H1 (cell line): ENCODE measurements around the gene NOTUM. TPM values are rescaled to one million over a fixed set of nuclear protein-coding genes. Genes with fewer than 3 reads are reported as not detected.

Source experiments
- ASH2L ChIP-seq: fragments of 200-600, 300-600 bp; sonication (generic); IDR thresholded peaks from one replicate; pipeline ENCODE4 v1.7.1; 2017; ENCODE audit warnings: low read length
- BCL11A ChIP-seq, 2 experiments: IDR thresholded peaks; one replicate each; pipeline ENCODE4 v1.6.1; 2011; ENCODE audit warnings: low read depth in 2 of 2, low read length in 2 of 2, mild to moderate bottlenecking in 2 of 2
- CHD7 ChIP-seq: fragments of 300-600 bp; sonication (generic); IDR thresholded peaks from 2 replicates; pipeline ENCODE4 v1.7.1; 2012; ENCODE audit warnings: low read length, moderate library complexity, mild to moderate bottlenecking, inconsistent platforms; ENCODE audit not compliant: insufficient replicate concordance
- FOSL1 ChIP-seq: IDR thresholded peaks from 2 replicates; pipeline ENCODE4 v1.6.1; 2011; ENCODE audit warnings: mild to moderate bottlenecking, low read depth, low read length, moderate library complexity; ENCODE audit not compliant: insufficient read depth
- SAP30 ChIP-seq: fragments of 300-600 bp; sonication (generic); IDR thresholded peaks from 2 replicates; pipeline ENCODE4 v1.7.1; 2012; ENCODE audit warnings: low read length, moderate library complexity, mild to moderate bottlenecking, inconsistent platforms; ENCODE audit not compliant: insufficient read depth, insufficient replicate concordance
- ZNF274 ChIP-seq: IDR thresholded peaks from 2 replicates; pipeline ENCODE4 v1.7.0; 2012; ENCODE audit warnings: low read length, borderline replicate concordance; ENCODE audit errors: extremely low read depth
- polyA plus RNA-seq, 7 experiments: library from polyadenylated mRNA; depleted of rRNA in 3 of 7; stranded (reverse) in 5 of 7; unstranded in 2 of 7; fragments of >200 nt in 5 of 7; fragments of 200-250 nt in 2 of 7; gene quantifications; 1 replicate in 5 of 7; 2 replicates in 1 of 7; 4 replicates in 1 of 7; pipeline versions ENCODE4 v1.2.1 to v1.2.3, GENCODE V29; 2011 to 2013; ENCODE audit warnings: missing spikeins in 2 of 7, mixed read lengths in 2 of 7
- total RNA-seq: library from RNA; stranded (reverse); fragmentation: NEBNext Ultra II Directional; extraction: Animal tissue kit (Norgen Biotek cat#: 25700); gene quantifications from 2 replicates; pipeline ENCODE4 v1.2.1, GENCODE V29; 2021

The NOTUM gene
- total and polyA plus RNA-seq, 2 of the 8 experiments (the other 6 are each of a cell fraction or from before 2014, with no cell fraction given): 0.45 to 0.76 TPM

- TF ChIP-seq CHD7: no peak
- TF ChIP-seq FOSL1: no peak
- no peak for TF ChIP-seq BCL11A (IDR thresholded peaks at IDR 0.05; ENCODE audit: low read depth in 2 of 2, low read length in 2 of 2)
- no peak for TF ChIP-seq ASH2L
- TF ChIP-seq SAP30: no peak
- no peak for TF ChIP-seq ZNF274
Observed at GRCh38 chr17:81931189-81931556, 29.8 kb downstream of the NOTUM start (continued).
